ENCODE measurements around the gene PDXP. TPM values are rescaled to one million over a fixed set of nuclear protein-coding genes. Genes with fewer than 3 reads are reported as not detected.
A peak's percentile ranks its signal among the peaks of the same experiment; 100 is the strongest.
"Not testable (repeated sequence)": the region's sequence is repeated elsewhere in the genome, so short reads cannot be mapped to it uniquely, and the experiment has no call there.

Gene PDXP
- polyA plus RNA-seq (2012; ENCODE audit: missing spikeins) = 31.5 TPM

- DNase-seq (ENCODE audit: insufficient read length) (peak; percentile 98), FAIRE-seq (peak; percentile 100)
Measured at GRCh38 chr22:37658133-37659065, at the start of gene PDXP. TSS of gene PDXP (plus strand) at chr22:37658723. CDS start at chr22:37658783, 60 bp downstream.

GRCh38 chr22:37609240-37610152 is 49.0 kb upstream of the PDXP start:
- TF ChIP-seq TAF1 (IDR thresholded peaks at IDR 0.05; ENCODE audit: borderline replicate concordance, low read depth, low read length) (peak; percentile 98), POLR2A (IDR thresholded peaks at IDR 0.05; ENCODE audit: low read depth, low read length) (no peak; the same call in 1 of the 2 replicates), POLR2AphosphoS5 (IDR thresholded peaks at IDR 0.05; ENCODE audit: low read depth, low read length) (peak; percentile 49; the same call in 1 of the 2 replicates)
- DNase-seq (ENCODE audit: insufficient read length) (no peak), FAIRE-seq (peak; percentile 14)

More at GRCh38 chr22:37658133-37659065, at the start of gene PDXP:
- TF ChIP-seq POLR2AphosphoS5 (IDR thresholded peaks at IDR 0.05; ENCODE audit: low read depth, low read length) (peak; percentile 24), POLR2A (IDR thresholded peaks at IDR 0.05; ENCODE audit: low read depth, low read length) (peak; percentile 72), TAF1 (IDR thresholded peaks at IDR 0.05; ENCODE audit: borderline replicate concordance, low read depth, low read length) (no peak; the same call in 1 of the 2 replicates)

GRCh38 chr22:37610153-37610475 is 48.4 kb upstream of the PDXP start:
- DNase-seq (ENCODE audit: insufficient read length) = not testable (repeated sequence)
- FAIRE-seq = peak; percentile 46

- DNase-seq (ENCODE audit: insufficient read length) (no peak), FAIRE-seq (no peak)
- TF ChIP-seq TAF1 (IDR thresholded peaks at IDR 0.05; ENCODE audit: borderline replicate concordance, low read depth, low read length) (no peak), POLR2AphosphoS5 (IDR thresholded peaks at IDR 0.05; ENCODE audit: low read depth, low read length) (no peak), POLR2A (IDR thresholded peaks at IDR 0.05; ENCODE audit: low read depth, low read length) (no peak)
Measured at GRCh38 chr22:37610480-37611129, 47.9 kb upstream of the PDXP start.

- FAIRE-seq (no peak), DNase-seq (ENCODE audit: insufficient read length) (no peak)
- TF ChIP-seq POLR2A (IDR thresholded peaks at IDR 0.05; ENCODE audit: low read depth, low read length) = no peak
- TF ChIP-seq POLR2AphosphoS5 (IDR thresholded peaks at IDR 0.05; ENCODE audit: low read depth, low read length) = no peak
Measured at GRCh38 chr22:37611207-37611606, 47.3 kb upstream of the PDXP start.

GRCh38 chr22:37616201-37617083 is 42.1 kb upstream of the PDXP start:
- TF ChIP-seq TAF1 (IDR thresholded peaks at IDR 0.05; ENCODE audit: borderline replicate concordance, low read depth, low read length) = no peak
- TF ChIP-seq POLR2A (IDR thresholded peaks at IDR 0.05; ENCODE audit: low read depth, low read length) = no peak
- no peak for TF ChIP-seq POLR2AphosphoS5 (IDR thresholded peaks at IDR 0.05; ENCODE audit: low read depth, low read length)
- no peak for DNase-seq (ENCODE audit: insufficient read length)
- FAIRE-seq = no peak

- DNase-seq (ENCODE audit: insufficient read length) (no peak), FAIRE-seq (no peak)
- TF ChIP-seq POLR2AphosphoS5 (IDR thresholded peaks at IDR 0.05; ENCODE audit: low read depth, low read length) = no peak
- no peak for TF ChIP-seq TAF1 (IDR thresholded peaks at IDR 0.05; ENCODE audit: borderline replicate concordance, low read depth, low read length)
- TF ChIP-seq POLR2A (IDR thresholded peaks at IDR 0.05; ENCODE audit: low read depth, low read length) = no peak
Measured at GRCh38 chr22:37617431-37617830, 41.1 kb upstream of the PDXP start.

GRCh38 chr22:37618072-37618656 is 40.4 kb upstream of the PDXP start:
- TF ChIP-seq POLR2A (IDR thresholded peaks at IDR 0.05; ENCODE audit: low read depth, low read length) (no peak), POLR2AphosphoS5 (IDR thresholded peaks at IDR 0.05; ENCODE audit: low read depth, low read length) (no peak), TAF1 (IDR thresholded peaks at IDR 0.05; ENCODE audit: borderline replicate concordance, low read depth, low read length) (no peak)

GRCh38 chr22:37618674-37619073 is 39.8 kb upstream of the PDXP start:
- TF ChIP-seq TAF1 (IDR thresholded peaks at IDR 0.05; ENCODE audit: borderline replicate concordance, low read depth, low read length) = no peak
- no peak for TF ChIP-seq POLR2A (IDR thresholded peaks at IDR 0.05; ENCODE audit: low read depth, low read length)
- no peak for TF ChIP-seq POLR2AphosphoS5 (IDR thresholded peaks at IDR 0.05; ENCODE audit: low read depth, low read length)
- FAIRE-seq (no peak), DNase-seq (ENCODE audit: insufficient read length) (no peak)

More at GRCh38 chr22:37618072-37618656, 40.4 kb upstream of the PDXP start:
- FAIRE-seq (no peak), DNase-seq (ENCODE audit: insufficient read length) (no peak)

GRCh38 chr22:37619991-37620390 is 38.5 kb upstream of the PDXP start:
- no peak for DNase-seq (ENCODE audit: insufficient read length)
- no peak for FAIRE-seq
- TF ChIP-seq POLR2AphosphoS5 (IDR thresholded peaks at IDR 0.05; ENCODE audit: low read depth, low read length) = no peak
